LHCN-M2 (cell line): Measurements from ENCODE around the gene IRF2BP2. TPM values are rescaled to one million over a fixed set of nuclear protein-coding genes. Genes with fewer than 3 reads are reported as not detected.
A peak's percentile ranks its signal among the peaks of the same experiment; 100 is the strongest.

Source experiments
- DNase-seq: peaks from one replicate; pipeline ENCODE4 v3.0.0-alpha.2; 2012; ENCODE audit warnings: low read depth
- total RNA-seq: library from RNA; depleted of rRNA; stranded (reverse); fragments of >200 nt; gene quantifications from 2 replicates; pipeline ENCODE4 v1.2.3, GENCODE V29; 2014

IRF2BP2 gene
- total RNA-seq, 1 experiment from 2014 or later, result 42.2 TPM

GRCh38 chr1:234634387-234634786 is 24.4 kb upstream of the IRF2BP2 start:
- DNase-seq, result no peak

GRCh38 chr1:234633246-234634003 is 23.4 kb upstream of the IRF2BP2 start:
- DNase-seq, result no peak

- DNase-seq, result no peak
These were observed 22.2 kb upstream of the IRF2BP2 start for GRCh38 chr1:234632225-234632624.

GRCh38 chr1:234631721-234632125 is 21.7 kb upstream of the IRF2BP2 start:
- peak; percentile 99 for DNase-seq

- peak; percentile 19 for DNase-seq
These were observed 19.0 kb upstream of the IRF2BP2 start for GRCh38 chr1:234629026-234629425.

GRCh38 chr1:234628089-234628488 is 18.1 kb upstream of the IRF2BP2 start:
- peak; percentile 91 for DNase-seq

- no peak for DNase-seq
These were observed 17.3 kb upstream of the IRF2BP2 start for GRCh38 chr1:234627009-234627950.

- no peak for DNase-seq
These were observed 16.4 kb upstream of the IRF2BP2 start for GRCh38 chr1:234626391-234626790.

GRCh38 chr1:234624724-234625117 is 14.7 kb upstream of the IRF2BP2 start:
- DNase-seq, result peak; percentile 30

- DNase-seq, result peak; percentile 97
These were observed 11.8 kb upstream of the IRF2BP2 start for GRCh38 chr1:234621657-234622335.

GRCh38 chr1:234621127-234621468 is 11.1 kb upstream of the IRF2BP2 start:
- DNase-seq, result no peak

GRCh38 chr1:234620272-234621126 is 10.5 kb upstream of the IRF2BP2 start:
- peak; percentile 84 for DNase-seq

- DNase-seq, result peak; percentile 49
These were observed 9.8 kb upstream of the IRF2BP2 start for GRCh38 chr1:234619794-234620247.

- DNase-seq, result peak; percentile 52
These were observed 9.1 kb upstream of the IRF2BP2 start for GRCh38 chr1:234619071-234619480.

GRCh38 chr1:234618737-234619049 is 8.7 kb upstream of the IRF2BP2 start:
- DNase-seq, result no peak

GRCh38 chr1:234617986-234618736 is 8.2 kb upstream of the IRF2BP2 start:
- DNase-seq, result peak; percentile 97

GRCh38 chr1:234617131-234617985 is 7.4 kb upstream of the IRF2BP2 start:
- DNase-seq, result peak; percentile 97

GRCh38 chr1:234616644-234617043 is 6.7 kb upstream of the IRF2BP2 start:
- peak; percentile 26 for DNase-seq

GRCh38 chr1:234614081-234614489 is 4.1 kb upstream of the IRF2BP2 start:
- DNase-seq, result peak; percentile 25
